SH-SY5Y (cell line): ENCODE data around the gene SLITRK1.

ENCODE experiments used
- GATA2 ChIP-seq: IDR thresholded peaks from 2 replicates; pipeline ENCODE4 v1.6.1; 2011; ENCODE audit warnings: mild to moderate bottlenecking, low read depth, low read length
- GATA3 ChIP-seq: IDR thresholded peaks from 2 replicates; pipeline ENCODE4 v1.6.1; 2011; ENCODE audit warnings: low read depth, mild to moderate bottlenecking, low read length, moderate library complexity

DNA sequence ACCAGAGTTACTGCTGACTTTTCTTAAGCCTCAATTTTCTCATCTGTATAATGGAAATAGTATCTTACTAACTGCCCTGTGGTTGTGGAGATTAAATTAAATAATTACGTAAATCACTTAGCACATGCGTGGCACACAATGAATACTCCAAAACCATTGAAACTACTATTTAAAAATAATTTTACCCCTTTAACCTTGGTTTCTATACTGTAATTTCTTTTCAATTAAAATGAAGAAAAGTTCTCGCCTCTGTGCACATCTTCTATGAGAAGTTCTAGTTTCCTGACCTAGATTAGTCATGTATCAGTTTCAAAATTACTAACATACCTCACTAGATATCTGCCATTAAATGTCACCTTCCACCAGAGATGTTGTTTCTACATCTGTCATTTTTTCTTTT lies 5.7 kb downstream of the SLITRK1 start:
- TF ChIP-seq GATA2: no peak
- TF ChIP-seq GATA3: no peak
